GM18867 (cell line): ENCODE results near the gene TAF8.

ENCODE experiments used
- ATAC-seq: cut with Tn5 transposase; IDR thresholded peaks from one replicate; pipeline ENCODE4 v1.9.1; 2021; ENCODE audit warnings: mild to moderate bottlenecking, moderate library complexity; ENCODE audit not compliant: unreplicated experiment

The TAF8 gene

DNA sequence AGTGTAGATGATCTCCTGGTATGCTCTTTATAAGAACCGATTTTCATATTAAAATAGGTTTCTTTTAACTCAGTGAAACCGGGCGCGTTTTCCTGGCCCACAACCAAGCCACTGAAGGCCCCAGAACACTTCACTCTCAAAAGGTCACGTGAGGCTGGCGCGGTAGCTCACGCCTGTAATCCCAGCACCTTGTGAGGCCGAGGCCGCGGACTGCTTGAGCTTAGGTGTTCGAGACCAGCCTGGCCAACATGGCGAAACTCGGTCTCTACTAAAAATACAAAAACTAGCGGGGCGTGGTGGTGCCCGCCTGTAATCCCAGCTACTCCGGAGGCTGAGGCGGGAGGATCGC is 402 bp upstream of the TAF8 start:
- ATAC-seq, result no peak

GRCh38 chr6:42051268-42051653 is 937 bp downstream of the TAF8 start:
- ATAC-seq, result no peak

- no peak for ATAC-seq
Observed at GRCh38 chr6:42053601-42054000, 3.3 kb downstream of the TAF8 start.

DNA sequence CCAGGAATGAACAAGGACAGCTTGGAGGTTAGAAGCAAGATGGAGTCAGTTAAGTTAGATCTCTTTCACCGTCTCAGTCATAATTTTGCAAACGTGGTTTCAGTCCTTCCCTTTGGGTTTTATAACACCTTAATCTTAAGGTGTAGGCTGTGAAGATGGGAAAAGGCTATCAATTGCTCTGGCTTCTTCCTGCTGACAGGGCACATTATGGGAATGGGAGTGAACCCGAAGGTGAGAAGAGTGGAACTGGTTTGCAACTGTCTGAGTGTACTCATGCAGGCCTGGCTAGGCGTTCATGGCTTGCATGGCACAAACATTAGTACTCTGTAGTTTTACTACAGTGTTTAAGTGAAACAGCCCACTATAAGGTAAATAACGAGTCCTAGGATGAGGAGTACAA is 9.4 kb downstream of the TAF8 start:
- no peak for ATAC-seq

DNA sequence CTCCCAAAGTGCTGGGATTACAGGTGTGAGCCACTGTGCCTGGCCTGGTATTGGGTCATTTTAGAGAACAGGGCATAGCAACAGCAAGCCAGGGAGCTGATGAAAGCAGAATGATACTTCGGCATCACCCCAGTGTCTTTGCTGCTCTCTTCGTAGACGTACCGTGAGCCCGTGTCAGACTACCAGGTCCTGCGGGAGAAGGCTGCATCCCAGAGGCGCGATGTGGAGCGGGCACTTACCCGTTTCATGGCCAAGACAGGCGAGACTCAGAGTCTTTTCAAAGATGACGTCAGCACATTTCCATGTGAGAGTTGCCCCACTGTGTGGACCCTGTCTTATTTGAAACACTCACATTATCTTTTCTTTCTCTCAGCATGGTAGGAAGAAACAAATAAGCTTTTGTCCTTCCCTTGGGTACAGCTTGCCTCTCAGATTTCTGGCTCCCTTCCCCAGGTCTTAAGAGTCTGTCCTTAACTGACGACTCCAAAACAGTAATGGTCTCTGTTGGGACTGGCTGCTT is 15.9 kb downstream of the TAF8 start:
- no peak for ATAC-seq

DNA sequence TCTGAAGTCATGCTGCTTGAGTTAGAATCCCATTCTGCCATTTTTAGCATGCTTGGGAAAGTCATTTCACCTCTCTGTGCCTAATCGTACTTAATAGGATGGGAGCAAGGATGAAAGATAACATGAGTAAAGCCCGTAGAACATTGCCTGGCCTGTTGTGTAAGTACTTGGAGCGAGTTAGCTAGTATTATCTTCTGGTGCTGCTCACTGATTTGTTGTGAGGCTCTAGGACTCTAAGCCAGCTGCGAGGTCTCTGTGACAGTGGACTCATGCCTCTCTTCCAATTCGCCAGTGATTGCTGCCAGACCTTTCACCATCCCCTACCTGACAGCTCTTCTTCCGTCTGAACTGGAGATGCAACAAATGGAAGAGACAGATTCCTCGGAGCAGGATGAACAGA is 17.8 kb downstream of the TAF8 start:
- ATAC-seq, result no peak

- no peak for ATAC-seq
Observed at GRCh38 chr6:42068872-42069522, 18.7 kb downstream of the TAF8 start.

- no peak for ATAC-seq
Observed at GRCh38 chr6:42071881-42072583, 21.7 kb downstream of the TAF8 start.

DNA sequence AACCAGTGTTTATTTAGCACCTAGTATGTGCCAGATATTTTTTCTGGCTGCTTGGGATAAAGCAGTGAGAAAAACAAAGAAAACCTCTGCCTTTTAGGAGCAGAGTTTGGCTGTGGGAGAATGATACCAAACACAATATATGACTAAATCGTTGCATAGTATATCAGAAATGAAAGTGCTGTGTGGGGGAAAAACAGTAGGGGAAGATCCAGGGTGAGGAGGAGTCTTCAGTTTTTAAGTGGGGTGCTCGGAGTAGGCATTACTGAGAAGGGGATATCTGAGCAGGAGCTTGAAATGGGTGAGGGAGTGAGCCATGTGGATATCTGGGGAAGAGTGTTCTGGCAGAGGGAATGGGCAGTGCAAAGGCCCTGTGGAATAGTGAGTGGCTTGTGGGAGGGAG is 23.0 kb downstream of the TAF8 start:
- no peak for ATAC-seq

GRCh38 chr6:42075159-42075838 is 25.0 kb downstream of the TAF8 start:
- ATAC-seq, result no peak

DNA sequence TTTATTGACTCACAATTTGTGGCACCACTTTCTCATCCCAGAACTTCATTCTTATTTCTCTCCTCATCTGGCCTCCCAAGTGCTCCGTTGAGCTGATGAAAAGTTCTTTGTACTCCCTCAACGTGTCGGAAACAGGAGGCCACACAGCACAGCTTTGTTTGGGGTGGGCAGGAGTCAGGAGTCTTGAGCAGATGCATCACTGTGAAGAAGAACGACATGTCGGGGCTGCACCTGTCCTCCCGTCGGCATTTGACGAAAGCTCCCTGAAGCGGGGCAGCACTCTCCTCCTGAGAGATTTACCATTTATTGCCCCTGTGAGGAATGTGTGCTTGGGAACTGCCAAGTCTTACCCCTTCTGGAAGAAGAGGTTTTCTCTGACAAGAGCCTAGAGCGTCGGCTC is 28.1 kb downstream of the TAF8 start:
- ATAC-seq, result no peak

DNA sequence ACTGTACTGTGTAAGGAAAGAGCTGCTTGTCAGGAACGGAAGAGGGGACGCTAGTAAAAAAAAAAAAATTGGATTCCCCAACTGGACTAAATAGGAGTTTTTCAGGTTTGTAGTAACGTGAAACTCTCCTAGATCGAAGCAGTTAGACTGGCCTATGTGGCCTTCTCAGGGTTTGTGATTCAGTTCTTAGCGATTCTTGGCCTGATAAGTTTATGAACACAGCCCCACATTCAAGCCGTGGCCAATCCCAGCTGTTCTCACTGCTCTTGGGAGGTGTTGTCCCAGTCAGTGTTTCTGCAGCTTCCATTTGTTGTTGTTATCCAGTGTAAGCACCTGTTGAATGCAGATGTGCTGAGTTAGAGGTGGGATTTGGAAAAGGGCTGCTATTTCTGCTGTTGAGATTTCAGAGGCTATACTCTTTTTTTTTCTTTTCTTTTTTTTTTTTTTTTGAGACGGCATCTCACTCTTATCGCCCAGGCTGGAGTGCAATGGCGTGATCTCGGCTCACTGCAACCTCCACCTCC is 29.7 kb downstream of the TAF8 start:
- no peak for ATAC-seq

DNA sequence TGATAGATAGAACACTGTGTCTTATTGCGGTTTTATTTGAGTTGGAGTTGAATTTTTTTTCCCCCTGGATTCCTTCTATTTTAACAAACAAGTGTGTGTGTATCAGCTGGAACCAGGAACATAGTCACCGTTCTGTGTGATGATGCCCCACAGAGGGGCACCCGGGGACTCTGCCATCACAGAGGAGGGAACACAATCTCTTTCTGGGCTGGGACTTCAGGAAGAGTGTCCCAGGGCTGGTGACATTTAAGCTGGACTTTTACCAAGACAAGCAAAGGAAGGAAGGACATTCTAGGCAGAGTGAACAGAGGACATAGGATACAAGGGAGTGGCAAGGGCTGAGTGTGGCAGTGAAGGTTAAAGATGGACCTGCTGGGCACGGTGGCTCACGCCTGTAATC is 33.2 kb downstream of the TAF8 start:
- ATAC-seq, result no peak

GRCh38 chr6:42084889-42085288 is 34.6 kb downstream of the TAF8 start:
- ATAC-seq, result no peak

GRCh38 chr6:42086046-42087035 is 36.0 kb downstream of the TAF8 start:
- no peak for ATAC-seq

- ATAC-seq, result no peak
Observed at GRCh38 chr6:42088101-42088591, 37.8 kb downstream of the TAF8 start.

DNA sequence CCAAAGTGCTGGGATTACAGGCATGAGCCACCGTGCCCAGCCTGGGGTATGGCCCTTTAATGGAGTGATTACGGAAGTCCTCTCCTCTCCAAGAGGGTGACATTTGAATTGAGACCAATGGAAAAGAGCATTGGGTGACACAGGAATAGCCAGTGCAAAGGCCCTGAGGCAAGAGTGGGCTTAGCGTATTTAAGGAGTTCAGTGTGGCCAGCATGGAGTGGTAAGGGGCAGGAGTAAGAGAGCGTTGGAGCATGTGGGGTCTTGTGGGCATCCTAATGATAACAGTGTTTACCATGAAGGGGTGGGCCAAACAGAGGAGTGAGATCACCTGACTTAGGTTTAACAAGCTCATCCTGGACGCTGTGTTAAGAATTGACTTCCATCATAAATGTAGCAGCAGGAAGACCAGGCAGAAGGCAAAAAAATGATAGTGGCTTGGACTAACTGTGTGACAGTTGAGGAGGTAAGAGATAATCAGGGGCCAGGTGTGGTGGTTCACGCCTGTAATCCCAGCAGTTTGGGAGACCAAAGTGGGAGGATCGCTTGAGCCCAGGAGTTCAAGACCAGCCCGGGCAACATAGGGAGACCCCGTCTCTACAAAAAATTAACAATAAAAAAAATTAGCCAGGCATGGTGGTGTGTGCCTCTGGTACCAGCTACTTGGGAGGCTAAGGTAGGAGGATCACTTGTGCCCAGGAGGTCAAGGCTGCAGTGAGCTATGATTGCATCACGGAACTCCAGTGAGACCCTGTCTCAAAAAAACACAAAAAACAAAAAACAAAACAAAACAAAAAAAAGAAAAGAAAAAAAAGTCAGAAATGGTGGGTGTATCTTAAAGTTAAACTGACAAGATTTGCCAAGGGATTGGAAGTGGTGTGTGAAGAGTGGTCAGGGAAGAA is 40.7 kb downstream of the TAF8 start:
- no peak for ATAC-seq

DNA sequence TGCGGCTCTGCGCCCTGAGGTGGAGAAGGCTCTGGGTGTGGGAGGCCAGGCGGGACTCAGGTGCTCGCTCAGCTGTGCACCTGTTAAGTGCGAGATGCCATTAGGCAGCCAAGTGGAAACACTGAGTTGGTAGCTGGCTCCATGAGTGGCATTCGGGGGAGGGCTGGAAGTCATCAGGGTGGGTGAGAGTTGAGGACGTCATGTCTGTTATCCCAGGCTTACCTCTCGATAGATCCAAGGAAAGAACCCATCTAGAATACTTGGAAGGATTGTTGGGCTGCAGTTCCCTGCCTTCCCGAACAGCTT is 41.3 kb downstream of the TAF8 start:
- no peak for ATAC-seq

DNA sequence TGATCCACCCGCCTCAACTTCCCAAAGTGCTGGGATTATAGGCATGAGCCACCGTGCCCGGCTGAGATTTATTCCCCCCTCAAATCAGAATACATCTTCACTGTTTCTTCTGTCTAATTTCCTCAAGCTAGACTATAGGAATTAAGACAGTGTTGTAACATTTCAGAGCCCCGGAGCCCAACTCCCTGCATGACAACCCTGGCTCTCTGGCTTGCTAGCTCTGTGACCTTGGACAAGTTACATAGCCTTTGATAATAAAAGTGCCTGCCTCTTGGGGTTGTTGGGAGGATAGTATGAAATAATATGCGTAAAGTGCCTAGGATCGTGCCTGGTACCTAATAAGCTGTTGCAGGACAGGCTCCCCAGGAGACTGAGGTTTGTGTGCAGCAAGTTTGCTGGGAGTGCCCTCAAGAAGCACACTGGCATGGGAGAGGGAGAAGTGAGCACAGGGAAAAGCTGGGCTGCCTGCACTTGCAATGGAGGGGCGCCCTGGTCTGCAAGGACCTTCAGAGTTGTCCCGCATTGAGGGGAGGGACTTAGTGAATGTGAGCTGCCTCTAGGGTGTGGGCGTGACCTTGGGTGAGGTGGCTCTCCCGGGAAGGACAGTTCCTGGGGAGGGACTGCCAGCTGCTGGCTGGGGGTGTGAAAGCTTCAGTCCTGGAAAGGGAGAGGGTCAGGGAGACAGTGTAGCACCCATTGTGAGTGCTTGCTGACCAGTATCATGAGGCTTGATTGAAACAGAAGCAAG is 43.4 kb downstream of the TAF8 start:
- ATAC-seq, result no peak
